PC-9 (cell line): ENCODE measurements around the gene VAMP3.

Experiments
- EZH2 ChIP-seq: fragments of 200-600 bp; sonication (generic); IDR thresholded peaks from 2 replicates; pipeline ENCODE4 v1.8.0; 2017; ENCODE audit warnings: antibody characterized with exemption, low read depth
- TF ChIP-seq, protein P1 (sequence below): fragments of 200-600 bp; sonication (generic); conservative IDR thresholded peaks from 2 replicates; pipeline ENCODE4 v1.6.1; 2017; ENCODE audit warnings: mixed run types, antibody characterized with exemption, mild to moderate bottlenecking, moderate library complexity

DNA sequence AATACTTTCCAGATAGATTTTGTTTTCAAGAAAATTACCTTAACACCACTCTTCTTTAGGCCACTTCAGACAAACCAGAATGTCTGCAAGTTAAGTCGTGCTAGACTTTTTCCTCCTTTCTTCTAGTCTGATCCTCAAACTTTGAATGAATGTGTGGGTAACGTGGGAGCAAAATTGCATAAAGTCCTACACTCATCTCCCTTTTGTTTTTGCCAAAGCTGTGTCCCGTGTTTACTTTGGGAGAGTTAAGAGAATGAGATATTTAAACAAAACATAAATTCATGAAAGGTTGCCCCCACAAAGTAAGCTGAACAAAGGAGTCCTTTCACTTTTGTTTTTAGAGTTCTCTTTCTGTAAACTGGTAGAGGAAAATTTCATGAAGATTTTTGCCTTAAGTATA is 16.9 kb upstream of the VAMP3 start:
- TF ChIP-seq, protein P1, sequence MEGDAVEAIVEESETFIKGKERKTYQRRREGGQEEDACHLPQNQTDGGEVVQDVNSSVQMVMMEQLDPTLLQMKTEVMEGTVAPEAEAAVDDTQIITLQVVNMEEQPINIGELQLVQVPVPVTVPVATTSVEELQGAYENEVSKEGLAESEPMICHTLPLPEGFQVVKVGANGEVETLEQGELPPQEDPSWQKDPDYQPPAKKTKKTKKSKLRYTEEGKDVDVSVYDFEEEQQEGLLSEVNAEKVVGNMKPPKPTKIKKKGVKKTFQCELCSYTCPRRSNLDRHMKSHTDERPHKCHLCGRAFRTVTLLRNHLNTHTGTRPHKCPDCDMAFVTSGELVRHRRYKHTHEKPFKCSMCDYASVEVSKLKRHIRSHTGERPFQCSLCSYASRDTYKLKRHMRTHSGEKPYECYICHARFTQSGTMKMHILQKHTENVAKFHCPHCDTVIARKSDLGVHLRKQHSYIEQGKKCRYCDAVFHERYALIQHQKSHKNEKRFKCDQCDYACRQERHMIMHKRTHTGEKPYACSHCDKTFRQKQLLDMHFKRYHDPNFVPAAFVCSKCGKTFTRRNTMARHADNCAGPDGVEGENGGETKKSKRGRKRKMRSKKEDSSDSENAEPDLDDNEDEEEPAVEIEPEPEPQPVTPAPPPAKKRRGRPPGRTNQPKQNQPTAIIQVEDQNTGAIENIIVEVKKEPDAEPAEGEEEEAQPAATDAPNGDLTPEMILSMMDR: no peak
- no peak for TF ChIP-seq EZH2
